Stromal cell of bone marrow (primary cell): ENCODE measurements around the gene CPNE4.
"Not testable (repeated sequence)": the region's sequence is repeated elsewhere in the genome, so short reads cannot be mapped to it uniquely, and the experiment has no call there.

Experiments used
- DNase-seq: peaks from one replicate; pipeline ENCODE4 v3.0.0-alpha.2; 2012; ENCODE audit warnings: low read depth

CPNE4 gene

DNA sequence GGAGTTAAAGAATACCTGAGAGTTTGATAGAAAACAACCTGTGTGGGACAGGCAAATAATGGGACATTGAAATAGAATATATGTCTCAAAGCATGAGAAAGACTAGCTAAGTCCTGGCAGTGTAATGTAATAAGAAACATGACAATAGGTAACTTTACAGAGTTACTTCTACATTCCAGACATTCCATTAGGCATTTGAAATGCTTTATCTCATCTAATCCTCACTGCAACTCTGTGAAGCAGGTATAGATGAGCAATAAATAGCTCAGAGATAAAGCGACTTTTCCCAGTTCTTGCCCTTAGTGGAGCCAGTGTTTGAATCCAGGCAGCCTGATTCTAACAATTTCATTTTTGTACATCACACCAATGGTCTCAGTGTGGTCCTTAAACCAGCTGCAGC, 76.8 kb downstream of the CPNE4 start:
- DNase-seq = no peak

DNA sequence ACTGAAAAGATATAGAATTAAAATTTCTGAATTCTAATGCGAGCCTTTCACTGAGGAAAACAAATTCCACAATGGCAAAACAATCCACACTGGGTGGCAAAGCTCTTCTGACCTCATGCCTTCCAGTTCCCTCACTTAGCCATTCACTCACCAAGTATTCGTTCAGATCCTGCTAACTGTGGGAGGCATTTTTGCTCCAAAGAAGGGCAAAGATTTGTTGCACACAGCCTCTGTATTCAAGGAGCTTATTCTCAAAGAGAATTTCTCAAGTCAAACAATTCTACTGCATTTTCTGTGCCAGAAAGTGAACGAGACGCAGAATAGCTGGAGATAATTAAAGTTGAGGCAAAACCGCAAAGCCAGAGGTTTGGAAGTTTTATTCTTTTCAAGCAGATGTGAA, 77.3 kb downstream of the CPNE4 start:
- DNase-seq = no peak

- no peak for DNase-seq
Measured at GRCh38 chr3:131948806-131949205, 86.0 kb downstream of the CPNE4 start.

GRCh38 chr3:131944676-131945075, 90.1 kb downstream of the CPNE4 start:
- DNase-seq = no peak

GRCh38 chr3:131933665-131934064, 101.1 kb downstream of the CPNE4 start:
- DNase-seq = no peak

DNA sequence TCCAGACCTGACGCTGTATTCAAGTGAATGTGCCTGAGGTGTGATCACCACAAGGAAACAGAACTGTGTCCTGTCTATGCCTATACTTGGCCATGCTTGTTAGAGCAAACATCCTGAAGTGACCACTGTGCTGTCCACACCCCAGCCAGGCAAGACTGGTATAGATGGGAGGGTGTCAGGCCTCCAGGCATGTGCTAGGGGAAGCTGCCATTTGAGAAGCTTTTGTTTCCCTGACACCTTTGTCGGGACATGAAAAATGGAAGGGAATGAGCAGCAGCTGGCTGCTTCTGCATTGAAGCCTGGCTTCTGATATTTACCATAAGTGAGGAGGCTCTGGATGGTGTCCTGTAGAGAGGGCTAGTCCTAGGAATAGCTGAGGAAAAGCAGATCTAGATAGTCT, 106.2 kb downstream of the CPNE4 start:
- DNase-seq = no peak

DNA sequence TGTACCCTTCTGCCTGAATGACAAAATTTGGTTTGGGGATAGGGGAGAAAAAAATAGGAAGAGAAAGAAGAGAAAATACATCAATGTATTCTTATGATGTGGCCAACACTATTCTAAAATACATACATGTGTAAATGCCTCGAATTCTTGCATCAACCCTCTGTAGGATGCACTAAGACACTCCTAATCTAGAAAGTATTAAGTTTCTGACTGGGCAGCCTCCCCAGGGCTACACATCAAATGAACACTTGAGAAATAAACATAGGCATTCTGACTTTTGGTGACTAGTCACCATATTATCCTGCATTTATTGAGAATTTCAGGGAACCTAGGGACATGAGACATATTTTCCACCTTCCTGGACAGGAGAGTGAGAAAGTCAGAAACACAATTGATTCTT, 109.2 kb downstream of the CPNE4 start:
- no peak for DNase-seq

GRCh38 chr3:131922356-131922755, 112.5 kb downstream of the CPNE4 start:
- no peak for DNase-seq

GRCh38 chr3:131917006-131917405, 117.8 kb downstream of the CPNE4 start:
- DNase-seq = no peak

DNA sequence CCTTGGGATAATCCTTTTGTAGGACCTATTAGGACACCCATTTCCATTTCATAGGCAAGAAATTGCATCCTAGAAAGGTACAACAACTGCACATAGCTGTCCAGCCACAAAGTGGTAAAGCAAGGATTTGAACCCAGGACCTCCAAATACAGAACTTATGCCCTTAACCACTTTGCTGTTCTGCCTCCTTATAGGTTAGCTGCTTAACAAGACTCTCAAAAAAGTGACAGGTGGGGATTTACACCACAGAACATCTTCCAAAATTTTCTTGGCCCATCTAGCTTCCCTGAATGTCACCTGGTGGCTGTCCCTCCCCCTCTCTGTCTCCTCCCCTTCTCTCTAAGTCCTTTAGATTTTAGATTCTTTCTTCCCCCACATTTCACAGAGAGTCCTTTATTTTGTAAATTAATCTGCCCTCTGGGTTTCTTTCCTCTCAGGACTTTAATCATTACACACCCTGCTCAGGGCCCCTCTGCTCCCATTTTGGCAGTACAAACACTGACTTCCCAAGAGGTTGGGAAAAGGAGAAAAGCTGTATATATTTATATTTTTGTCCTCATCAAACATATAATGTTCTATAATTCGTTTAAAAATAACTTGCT, 120.6 kb downstream of the CPNE4 start:
- no peak for DNase-seq

GRCh38 chr3:131912255-131912654, 122.6 kb downstream of the CPNE4 start:
- no peak for DNase-seq

GRCh38 chr3:131907796-131908195, 127.0 kb downstream of the CPNE4 start:
- no peak for DNase-seq

GRCh38 chr3:131903988-131904415, 130.8 kb downstream of the CPNE4 start:
- DNase-seq = peak; percentile 63

DNA sequence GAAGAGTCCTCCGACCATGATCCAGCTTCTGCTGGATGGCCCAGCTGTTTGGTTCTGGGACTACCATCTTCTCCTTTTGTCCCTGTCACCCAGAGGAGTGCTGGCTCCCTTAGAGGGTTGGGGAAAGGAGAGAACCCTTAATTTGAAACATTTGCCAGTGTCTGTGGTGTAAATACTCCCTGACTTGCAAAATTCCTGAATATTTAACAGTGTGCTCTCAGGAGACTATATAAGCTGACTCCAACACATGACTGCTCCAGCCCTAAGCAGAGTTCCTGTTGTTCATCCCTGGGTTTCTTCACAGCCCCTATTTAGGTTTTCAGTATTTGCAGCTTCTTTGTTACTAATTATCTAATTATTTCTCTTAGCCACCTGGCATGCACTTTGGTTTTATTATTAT, 133.1 kb downstream of the CPNE4 start:
- DNase-seq = no peak

DNA sequence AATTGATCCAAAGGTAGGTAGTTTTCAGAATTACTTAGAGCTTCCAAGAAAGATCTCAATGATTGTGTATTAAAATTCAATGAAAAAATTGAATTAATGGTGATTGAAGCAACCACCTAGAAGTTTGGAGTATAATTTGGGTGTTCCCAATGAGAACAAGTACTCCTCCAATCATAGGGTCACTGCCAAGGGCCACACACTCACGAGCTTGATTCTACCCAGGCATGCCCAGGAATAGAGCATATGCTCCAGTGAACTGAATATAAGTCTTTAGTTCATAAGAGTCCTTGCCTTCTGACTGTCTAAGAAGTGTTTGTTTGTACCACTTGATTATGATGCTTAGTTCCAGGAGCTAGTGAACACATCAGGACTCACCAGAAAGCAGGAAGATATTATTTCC, 133.9 kb downstream of the CPNE4 start:
- DNase-seq = no peak

DNA sequence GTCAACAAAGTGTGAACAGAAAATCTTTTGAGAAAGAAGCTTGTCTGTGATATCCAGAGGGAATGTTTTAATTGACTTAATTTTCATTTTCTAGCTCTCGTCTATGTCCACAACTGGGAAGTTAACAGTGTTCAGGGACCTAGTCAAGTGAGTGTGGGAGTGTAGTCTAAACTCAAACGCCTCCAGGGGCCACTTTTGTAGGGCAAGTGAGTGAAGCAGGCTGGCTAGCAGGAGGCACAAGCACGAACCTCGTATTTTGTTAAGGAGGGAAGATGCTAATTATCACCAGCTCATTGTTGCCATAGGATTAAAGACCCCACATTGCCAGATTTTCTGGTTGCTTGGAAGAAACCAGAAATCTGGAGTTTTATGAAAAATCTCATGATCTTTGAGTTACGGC, 135.8 kb downstream of the CPNE4 start:
- DNase-seq = no peak

- DNase-seq = no peak
Measured at GRCh38 chr3:131898346-131898745, 136.5 kb downstream of the CPNE4 start.

DNA sequence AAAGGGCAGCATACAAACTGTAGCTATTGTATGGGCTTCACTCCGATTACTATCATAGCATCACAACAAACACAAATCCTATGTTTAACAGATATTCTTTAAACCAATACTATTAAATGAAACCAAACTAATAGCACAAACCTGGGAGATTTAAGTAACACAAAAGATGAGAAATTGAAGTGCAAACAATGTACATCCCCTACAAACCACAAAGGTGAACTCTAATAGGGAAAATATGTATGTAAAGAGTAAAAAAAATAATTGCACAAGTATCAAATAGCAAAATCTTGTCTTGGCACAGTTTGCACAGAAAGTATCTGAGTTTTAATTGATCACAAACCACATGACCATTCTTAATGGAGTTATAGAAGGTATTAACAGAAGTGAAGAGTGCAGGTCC, 138.5 kb downstream of the CPNE4 start:
- no peak for DNase-seq

- DNase-seq = no peak
Measured at GRCh38 chr3:131895766-131896165, 139.0 kb downstream of the CPNE4 start.

- no peak for DNase-seq
Measured at GRCh38 chr3:131892331-131892730, 142.5 kb downstream of the CPNE4 start.

- not testable (repeated sequence) for DNase-seq
Measured at GRCh38 chr3:131885871-131886270, 148.9 kb downstream of the CPNE4 start.

- DNase-seq = no peak
Measured at GRCh38 chr3:131883711-131884407, 151.0 kb downstream of the CPNE4 start.

DNA sequence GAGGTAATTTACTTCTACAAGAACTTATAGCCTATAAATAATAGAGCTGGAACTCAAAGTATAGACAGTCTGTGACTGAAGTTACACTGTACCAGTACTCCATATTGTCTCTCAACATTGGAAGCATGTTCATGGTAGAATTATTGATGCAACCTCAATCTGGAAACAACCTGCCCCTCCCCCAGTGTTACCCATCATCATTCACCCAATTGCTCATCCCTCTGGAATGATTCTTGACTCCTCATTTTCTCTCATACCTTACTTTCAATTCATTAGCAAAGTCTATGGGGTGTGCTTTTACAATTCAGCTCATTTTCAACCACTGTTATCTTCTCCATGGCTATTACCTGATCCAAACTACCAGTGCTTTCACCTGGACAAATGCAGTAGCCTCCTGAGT, 151.7 kb downstream of the CPNE4 start:
- DNase-seq = no peak

DNA sequence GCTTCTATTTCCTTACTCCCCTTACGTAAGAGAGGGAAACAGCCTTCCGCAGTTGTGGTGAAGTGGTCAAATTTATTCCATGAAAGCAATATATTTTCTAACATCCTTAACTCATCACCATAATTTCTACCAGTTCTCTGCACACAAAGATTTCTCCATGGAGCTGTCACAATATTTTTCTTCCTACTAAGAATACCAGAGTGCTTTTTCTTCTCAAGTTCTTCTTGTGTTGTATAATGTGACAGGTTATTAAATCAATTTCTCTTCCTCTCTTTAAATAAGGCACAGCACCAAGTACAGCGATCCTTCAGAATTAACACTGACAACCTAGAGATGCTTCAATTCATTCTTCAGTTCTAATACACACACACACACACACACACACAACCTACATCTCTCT, 153.0 kb downstream of the CPNE4 start:
- no peak for DNase-seq
